WI38 (cell line): ENCODE results near the gene SH3PXD2B.

Experiments
- H3K4me3 ChIP-seq: 2 replicates; pipeline ENCODE4 v1.5.1; 2011; ENCODE audit warnings: low read depth, mild to moderate bottlenecking, control low read depth, low read length
- TF ChIP-seq, protein P1 (sequence below): IDR thresholded peaks from 2 replicates; pipeline ENCODE4 v1.5.1; 2012; ENCODE audit warnings: low read depth, mild to moderate bottlenecking, control low read depth, low read length

SH3PXD2B gene

DNA sequence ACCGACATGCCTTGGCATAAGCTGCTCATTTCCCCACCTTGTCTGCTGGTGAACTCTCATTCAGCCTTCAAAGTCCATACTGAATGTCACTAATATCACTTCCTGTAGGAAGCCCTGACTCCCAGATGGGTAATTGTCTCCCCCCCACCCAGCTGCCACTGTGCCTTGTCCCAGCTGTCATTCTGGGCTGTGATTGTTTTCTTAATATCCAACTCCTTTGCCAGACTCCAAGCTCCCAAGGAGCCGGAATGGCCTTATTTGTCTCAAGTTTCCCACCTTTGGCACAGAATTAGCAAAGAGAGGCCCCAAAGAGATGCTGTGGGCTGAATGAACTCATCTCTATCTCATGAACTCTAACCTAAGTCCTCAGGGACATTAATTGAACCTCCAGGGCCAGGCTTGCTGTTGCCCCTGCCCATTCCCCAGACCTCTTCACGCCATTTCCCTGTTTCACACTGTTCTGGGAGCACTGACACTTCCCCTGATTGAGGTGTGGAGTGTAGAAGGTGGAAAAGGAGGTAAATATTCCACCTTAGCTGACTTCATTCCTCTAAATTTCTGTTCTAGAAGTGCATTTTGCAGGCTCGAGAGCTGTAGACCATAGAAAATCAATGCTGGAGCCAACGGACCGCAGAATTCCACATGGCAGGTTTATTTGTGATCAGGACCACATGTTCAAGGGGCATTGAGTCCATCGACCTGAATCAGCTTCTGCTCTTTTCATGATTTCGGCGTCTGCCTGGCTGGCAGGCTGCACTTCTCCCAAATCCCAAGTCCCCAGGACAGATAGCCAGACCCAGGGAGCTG, 4.9 kb upstream of the SH3PXD2B start:
- H3K4me3 ChIP-seq: no peak overlapping the region
- TF ChIP-seq, protein P1, sequence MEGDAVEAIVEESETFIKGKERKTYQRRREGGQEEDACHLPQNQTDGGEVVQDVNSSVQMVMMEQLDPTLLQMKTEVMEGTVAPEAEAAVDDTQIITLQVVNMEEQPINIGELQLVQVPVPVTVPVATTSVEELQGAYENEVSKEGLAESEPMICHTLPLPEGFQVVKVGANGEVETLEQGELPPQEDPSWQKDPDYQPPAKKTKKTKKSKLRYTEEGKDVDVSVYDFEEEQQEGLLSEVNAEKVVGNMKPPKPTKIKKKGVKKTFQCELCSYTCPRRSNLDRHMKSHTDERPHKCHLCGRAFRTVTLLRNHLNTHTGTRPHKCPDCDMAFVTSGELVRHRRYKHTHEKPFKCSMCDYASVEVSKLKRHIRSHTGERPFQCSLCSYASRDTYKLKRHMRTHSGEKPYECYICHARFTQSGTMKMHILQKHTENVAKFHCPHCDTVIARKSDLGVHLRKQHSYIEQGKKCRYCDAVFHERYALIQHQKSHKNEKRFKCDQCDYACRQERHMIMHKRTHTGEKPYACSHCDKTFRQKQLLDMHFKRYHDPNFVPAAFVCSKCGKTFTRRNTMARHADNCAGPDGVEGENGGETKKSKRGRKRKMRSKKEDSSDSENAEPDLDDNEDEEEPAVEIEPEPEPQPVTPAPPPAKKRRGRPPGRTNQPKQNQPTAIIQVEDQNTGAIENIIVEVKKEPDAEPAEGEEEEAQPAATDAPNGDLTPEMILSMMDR: no peak

DNA sequence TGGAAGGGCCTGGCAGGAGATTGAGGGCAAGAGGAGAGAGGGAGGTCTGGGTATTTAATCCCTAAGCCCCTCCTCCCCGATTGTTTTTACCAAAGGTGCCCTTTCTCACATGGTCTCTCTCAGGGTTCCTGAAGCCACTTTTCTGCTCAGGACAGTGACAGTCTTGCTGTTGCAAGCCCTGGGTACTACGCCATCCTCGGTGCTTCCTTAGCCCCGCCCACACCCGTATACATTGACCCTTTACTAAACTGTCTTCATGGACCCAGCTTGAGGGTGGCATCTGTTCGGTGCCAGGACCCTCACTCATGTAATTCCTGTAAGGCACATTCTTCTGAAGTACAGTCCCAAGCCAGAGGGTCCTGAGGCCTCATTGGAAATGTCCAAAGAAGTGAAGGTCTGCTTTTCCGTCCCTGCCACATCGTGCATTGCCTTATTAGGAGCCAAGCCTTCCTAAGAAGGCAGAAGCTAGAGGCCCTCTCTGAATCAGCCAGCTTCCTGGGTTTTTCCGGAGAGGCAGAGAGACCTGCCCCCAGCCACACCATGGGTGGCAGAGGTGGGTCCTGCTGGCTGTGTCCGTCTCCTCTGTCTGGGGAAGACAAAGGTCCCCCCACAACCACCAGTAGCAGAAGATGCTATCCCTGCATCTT, 1.9 kb upstream of the SH3PXD2B start:
- TF ChIP-seq, protein P1: no peak
- H3K4me3 ChIP-seq: no peak overlapping the region

DNA sequence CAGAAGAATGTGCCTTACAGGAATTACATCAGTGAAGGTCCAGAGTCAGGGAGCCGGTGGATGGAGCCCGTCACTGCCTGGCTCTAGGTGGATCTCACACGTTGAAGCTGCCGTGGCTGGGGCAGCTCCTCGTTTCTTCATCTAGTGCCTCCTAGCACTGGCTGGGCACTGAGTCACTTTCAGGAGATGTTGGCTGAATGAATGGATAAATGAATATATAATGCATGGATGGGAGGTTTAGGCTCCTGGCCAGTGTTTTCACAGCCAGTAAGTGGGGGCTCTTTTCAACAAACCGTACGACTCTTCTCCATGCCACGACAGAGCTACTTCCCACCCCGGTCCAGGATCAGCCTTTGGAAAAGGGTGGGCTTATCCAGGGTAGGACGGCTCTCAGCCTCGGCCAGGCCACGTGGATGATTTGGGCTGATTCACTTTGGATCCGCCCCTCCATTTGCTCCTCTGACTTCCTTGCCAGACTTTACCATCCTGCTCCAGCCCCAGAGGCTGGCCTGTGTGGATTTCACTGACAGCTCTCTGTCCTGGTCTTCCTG, 1.3 kb upstream of the SH3PXD2B start:
- TF ChIP-seq, protein P1: no peak
- H3K4me3 ChIP-seq: no peak overlapping the region

DNA sequence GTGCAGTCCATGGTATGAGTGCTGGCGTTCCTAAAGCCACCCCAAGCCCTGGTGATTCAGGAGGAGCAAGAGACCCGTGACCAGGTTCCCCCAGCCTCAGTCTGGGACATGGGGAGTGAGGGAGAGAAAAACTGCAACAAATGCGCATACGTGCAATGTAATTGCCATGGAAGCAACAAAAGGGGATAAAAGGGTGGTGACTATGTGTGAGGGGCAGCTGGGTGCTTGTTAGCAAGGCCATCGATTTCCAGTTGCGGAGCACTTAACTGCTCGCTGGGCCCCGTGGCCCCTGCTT, 709 bp upstream of the SH3PXD2B start:
- H3K4me3 ChIP-seq: peak overlapping the region; percentile 59
- TF ChIP-seq, protein P1: no peak

DNA sequence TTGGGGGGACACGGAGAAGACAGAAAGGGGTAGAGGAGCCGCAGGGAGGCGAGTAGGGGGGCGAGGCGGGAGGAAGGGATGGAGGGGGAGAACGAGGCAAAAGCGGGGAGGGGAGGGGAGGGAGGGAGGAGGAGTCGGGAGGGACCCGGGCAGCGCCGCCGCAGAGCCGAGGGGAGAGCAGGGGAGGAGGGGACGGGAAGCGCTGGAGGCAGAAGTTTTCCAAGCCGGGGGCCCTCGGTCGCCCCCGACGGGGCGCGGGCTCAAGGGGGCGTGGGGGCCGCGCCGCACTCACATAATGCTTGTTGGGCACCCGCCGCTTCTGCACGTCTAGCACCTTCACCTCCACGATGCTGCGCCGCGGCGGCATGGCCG, 353 bp downstream of the SH3PXD2B start:
- peak overlapping the region; percentile 88 for H3K4me3 ChIP-seq
- TF ChIP-seq, protein P1: no peak

DNA sequence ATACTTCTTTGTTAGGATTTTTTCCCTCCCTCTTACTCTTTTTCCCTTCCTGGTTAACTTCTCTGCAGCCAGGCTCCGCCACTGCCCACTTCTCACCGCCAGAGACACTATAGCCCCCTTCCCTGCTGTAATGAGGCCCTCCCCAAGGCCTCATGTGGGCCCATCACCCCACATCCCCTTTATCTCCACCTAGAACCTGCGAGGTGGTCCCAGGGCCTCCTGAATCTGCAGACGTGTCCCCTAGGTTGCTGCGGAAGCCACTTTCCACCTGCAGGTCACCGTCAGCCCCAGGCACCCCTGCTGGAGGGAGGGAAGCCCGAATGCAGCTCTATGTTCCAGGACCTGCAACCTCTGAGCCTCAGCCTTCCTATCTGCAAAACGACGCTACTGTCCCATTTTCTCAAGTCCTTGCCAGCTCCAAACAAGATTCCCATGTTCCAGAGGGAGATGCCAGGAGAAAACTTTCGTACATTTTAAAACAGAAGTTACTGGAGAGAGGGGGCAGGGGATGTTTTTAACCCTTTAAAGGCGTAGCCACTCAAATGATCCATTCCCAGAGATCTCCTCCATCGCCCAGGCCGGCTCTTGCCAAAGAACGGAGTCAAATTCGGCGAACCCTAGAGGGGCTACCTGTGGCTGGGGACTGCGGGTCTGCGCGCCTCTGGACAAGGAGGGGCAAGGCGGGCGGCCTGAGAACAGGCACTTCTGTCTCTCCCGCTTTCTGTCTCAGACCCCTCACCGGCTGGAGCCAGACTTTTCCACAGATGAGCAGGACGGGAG, 929 bp downstream of the SH3PXD2B start:
- peak overlapping the region; percentile 88 for H3K4me3 ChIP-seq
- TF ChIP-seq, protein P1: peak; percentile 65
